Uterus (tissue), 4 donors: ENCODE results near the gene CKLF. TPM values are rescaled to one million over a fixed set of nuclear protein-coding genes. Genes with fewer than 3 reads are reported as not detected.
A peak's percentile ranks its signal among the peaks of the same experiment; 100 is the strongest.

ENCODE experiments used
- DNase-seq, 2 donors: peaks; one replicate each; pipeline ENCODE4 v3.0.0-alpha.2; 2019 to 2020
- H3K27ac ChIP-seq, 2 donors: fragments of 200-600 bp; sonication (generic); 1 replicate in 1 of 2; 2 replicates in 1 of 2; pipeline ENCODE4 v1.5.1; 2016 to 2018
- H3K27me3 ChIP-seq, 2 donors: fragments of 200-600 bp; sonication (generic); one replicate each; pipeline ENCODE4 v1.5.1; 2018 to 2019; ENCODE audit warnings: control low read depth in 1 of 2
- H3K36me3 ChIP-seq, 2 donors: fragments of 200-600 bp; sonication (generic); one replicate each; pipeline ENCODE4 v1.5.1; 2019; ENCODE audit warnings: control low read depth in 1 of 2
- H3K4me1 ChIP-seq, 2 donors: fragments of 200-600 bp; sonication (generic); one replicate each; pipeline ENCODE4 v1.5.1; 2018 to 2019; ENCODE audit warnings: control low read depth in 1 of 2
- H3K4me3 ChIP-seq, 2 donors: fragments of 200-600 bp; sonication (generic); 1 replicate in 1 of 2; 2 replicates in 1 of 2; pipeline ENCODE4 v1.5.1; 2018 to 2019; ENCODE audit warnings: mild to moderate bottlenecking in 1 of 2
- H3K9me3 ChIP-seq, 2 donors: fragments of 200-600 bp; sonication (generic); one replicate each; pipeline ENCODE4 v1.5.1; 2019; ENCODE audit warnings: control low read depth in 1 of 2
- POLR2A ChIP-seq, 2 donors: fragments of 450-650 bp; IDR thresholded peaks; one replicate each; pipeline ENCODE4 v1.6.1; 2016; ENCODE audit warnings: antibody characterized with exemption in 2 of 2, mild to moderate bottlenecking in 1 of 2, moderate library complexity in 1 of 2
- intact Hi-C: fragments of 100-400 bp; cut with DNase I; formaldehyde crosslinking; loops from one replicate; pipeline ENCODE4 v1.15.1; 2023; ENCODE audit warnings: low total_unique reads
- total RNA-seq, 4 donors: library from RNA; depleted of rRNA in 3 of 4; stranded (reverse); fragments of >200 nt in 3 of 4; gene quantifications; one replicate each; pipeline versions ENCODE4 v1.1.0 to v1.2.4, GENCODE V29; 2014 to 2023
- TF ChIP-seq, protein P1 (sequence below), 4 experiments: fragments of 200-600 bp in 2 of 4; fragments of 450-650 bp in 2 of 4; sonication (generic) in 2 of 4; IDR thresholded peaks; one replicate each; pipeline ENCODE4 v1.5.1; 2016 to 2019; ENCODE audit warnings: antibody characterized with exemption in 4 of 4, mild to moderate bottlenecking in 2 of 4, moderate library complexity in 1 of 4
- donor health status: DM: yes; HTN: yes; CAD: no.

The CKLF gene
- total RNA-seq, 4 donors from 2014 or later, result 31.3 to 118 (median 68.6) TPM

- no peak overlapping the region for H3K27ac ChIP-seq
- H3K4me1 ChIP-seq, result no peaks in the 10 kb centered on the region
- H3K27me3 ChIP-seq, result peaks cover 0 to 7% of the 10 kb centered on the region in 2 donors
- H3K36me3 ChIP-seq, result no peaks in the 10 kb centered on the region
- TF ChIP-seq, protein P1, sequence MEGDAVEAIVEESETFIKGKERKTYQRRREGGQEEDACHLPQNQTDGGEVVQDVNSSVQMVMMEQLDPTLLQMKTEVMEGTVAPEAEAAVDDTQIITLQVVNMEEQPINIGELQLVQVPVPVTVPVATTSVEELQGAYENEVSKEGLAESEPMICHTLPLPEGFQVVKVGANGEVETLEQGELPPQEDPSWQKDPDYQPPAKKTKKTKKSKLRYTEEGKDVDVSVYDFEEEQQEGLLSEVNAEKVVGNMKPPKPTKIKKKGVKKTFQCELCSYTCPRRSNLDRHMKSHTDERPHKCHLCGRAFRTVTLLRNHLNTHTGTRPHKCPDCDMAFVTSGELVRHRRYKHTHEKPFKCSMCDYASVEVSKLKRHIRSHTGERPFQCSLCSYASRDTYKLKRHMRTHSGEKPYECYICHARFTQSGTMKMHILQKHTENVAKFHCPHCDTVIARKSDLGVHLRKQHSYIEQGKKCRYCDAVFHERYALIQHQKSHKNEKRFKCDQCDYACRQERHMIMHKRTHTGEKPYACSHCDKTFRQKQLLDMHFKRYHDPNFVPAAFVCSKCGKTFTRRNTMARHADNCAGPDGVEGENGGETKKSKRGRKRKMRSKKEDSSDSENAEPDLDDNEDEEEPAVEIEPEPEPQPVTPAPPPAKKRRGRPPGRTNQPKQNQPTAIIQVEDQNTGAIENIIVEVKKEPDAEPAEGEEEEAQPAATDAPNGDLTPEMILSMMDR (IDR thresholded peaks at IDR 0.05), result no peak
- no peak for TF ChIP-seq POLR2A (IDR thresholded peaks at IDR 0.05)
- intact Hi-C loops, result no loop called here
- no peak overlapping the region for H3K4me3 ChIP-seq
- no peaks in the 10 kb centered on the region for H3K9me3 ChIP-seq
- DNase-seq, result no peak
These were observed 23.9 kb downstream of the CKLF start for GRCh38 chr16:66576296-66576695.

DNA sequence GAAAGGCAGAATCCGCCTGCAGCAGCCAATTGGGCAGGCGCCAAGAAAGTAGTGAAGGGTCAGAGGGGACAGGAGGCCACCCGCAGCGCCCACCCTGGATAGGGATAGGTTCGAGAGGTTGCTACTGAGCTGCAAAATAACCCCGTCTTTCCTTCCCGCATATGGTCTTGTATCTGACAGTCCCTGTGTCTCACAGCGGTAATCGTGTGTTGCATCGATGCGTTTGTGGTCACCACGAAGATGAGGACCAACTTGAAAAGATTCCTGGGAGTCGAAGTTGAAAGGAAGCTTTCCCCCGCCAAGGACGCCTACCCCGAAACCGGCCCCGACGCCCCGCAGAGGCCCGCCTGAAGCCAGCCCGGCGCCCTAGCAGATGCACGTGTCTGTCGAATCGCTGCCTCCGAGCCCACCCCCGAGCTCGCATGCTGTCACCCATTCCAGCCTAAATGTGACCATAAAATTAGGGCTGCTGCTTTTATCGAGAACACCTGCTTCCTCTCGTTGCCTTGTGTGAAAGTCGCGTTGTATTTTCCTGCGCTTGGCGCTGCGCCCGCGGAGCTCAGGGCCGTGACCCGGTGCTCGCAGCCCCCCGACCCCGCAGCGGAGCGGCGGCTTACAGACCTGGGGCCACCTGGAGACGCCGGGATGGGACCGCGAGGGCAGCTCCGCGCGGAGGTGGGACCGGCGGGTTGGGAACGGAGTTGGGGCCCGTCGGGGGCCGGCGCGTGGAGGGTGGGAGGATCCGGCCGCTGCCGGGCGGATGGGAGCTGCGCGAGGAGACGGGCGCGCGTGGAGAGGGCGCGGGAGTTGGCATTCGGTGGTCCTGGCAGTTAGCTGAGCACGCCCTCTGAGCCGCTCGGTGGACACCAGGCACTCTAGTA lies 26.5 kb downstream of the CKLF start, which contains the start of gene CMTM2:
Gene CMTM2 (plus strand): TSS at position 813 of the 881 bp plus-strand sequence. CDS start 145 bp downstream, outside the sequence.
- Histone ChIP-seq H3K9me3 (no peaks in the 10 kb centered on the region), H3K4me3 (peak within 1 kb of the TSS in 1 of 2 donors; percentile 8), H3K4me1 (no peaks in the 10 kb centered on the region), H3K27me3 (peaks cover 0 to 7% of the 10 kb centered on the region in 2 donors), H3K36me3 (no peaks in the 10 kb centered on the region), H3K27ac (no peak within 1 kb of the TSS)
- intact Hi-C loops, result no loop called here
- DNase-seq, result no peak
- TF ChIP-seq POLR2A (IDR thresholded peaks at IDR 0.05), result no peak
- TF ChIP-seq, protein P1 (IDR thresholded peaks at IDR 0.05), result no peak

GRCh38 chr16:66580605-66581209 lies 28.3 kb downstream of the CKLF start:
- Histone ChIP-seq H3K4me3 (no peak overlapping the region), H3K27ac (no peak overlapping the region), H3K27me3 (peaks cover 0 to 7% of the 10 kb centered on the region in 2 donors), H3K9me3 (no peaks in the 10 kb centered on the region), H3K36me3 (no peaks in the 10 kb centered on the region), H3K4me1 (no peaks in the 10 kb centered on the region)
- intact Hi-C loops, result no loop called here
- TF ChIP-seq, protein P1 (IDR thresholded peaks at IDR 0.05), result no peak
- TF ChIP-seq POLR2A (IDR thresholded peaks at IDR 0.05), result no peak
- no peak for DNase-seq

- no peaks in the 10 kb centered on the region for H3K4me1 ChIP-seq
- H3K4me3 ChIP-seq, result no peak overlapping the region
- no peaks in the 10 kb centered on the region for H3K36me3 ChIP-seq
- intact Hi-C loops, result no loop called here
- H3K9me3 ChIP-seq, result no peaks in the 10 kb centered on the region
- TF ChIP-seq, protein P1 (IDR thresholded peaks at IDR 0.05), result no peak
- TF ChIP-seq POLR2A (IDR thresholded peaks at IDR 0.05), result no peak
- H3K27ac ChIP-seq, result no peak overlapping the region
- no peak for DNase-seq
- H3K27me3 ChIP-seq, result peaks cover 0 to 7% of the 10 kb centered on the region in 2 donors
These were observed 29.0 kb downstream of the CKLF start for GRCh38 chr16:66581246-66581952.
